ENCODE measurements around the gene CCDC18. TPM values are rescaled to one million over a fixed set of nuclear protein-coding genes. Genes with fewer than 3 reads are reported as not detected.
A peak's percentile ranks its signal among the peaks of the same experiment; 100 is the strongest.

CCDC18 gene
- polyA plus RNA-seq, 3 donors = 2.8 to 5.9 (median 4.4) TPM

- no peaks in the 10 kb centered on the region for H3K9me3 ChIP-seq (replicated peaks in 1 of 2; ENCODE audit: control insufficient read depth in 1 of 2, insufficient read depth in 1 of 2, low read length in 2 of 2)
- H4K20me1 ChIP-seq (ENCODE audit: insufficient read depth, low read length) = no peaks in the 10 kb centered on the region
- no peak overlapping the region for H3K9ac ChIP-seq (ENCODE audit: insufficient read depth, low read length, poor library complexity, severe bottlenecking)
- H3K79me2 ChIP-seq (ENCODE audit: insufficient read depth, low read length) = no peaks in the 10 kb centered on the region
- Mint-ChIP-seq H3K36me3 (peaks cover 27 to 36% of the 10 kb centered on the region in 2 donors), H3K27me3 (ENCODE audit: low read depth in 3 of 3) (no peaks in the 10 kb centered on the region), H3K27ac (no peak overlapping the region), H3K4me3 (no peak overlapping the region), H3K4me1 (no peaks in the 10 kb centered on the region), H3K9me3 (no peaks in the 10 kb centered on the region)
- H3K4me2 ChIP-seq (replicated peaks; ENCODE audit: extremely low read depth, low read length, poor library complexity, severe bottlenecking) = no peak overlapping the region
- WGBS (ENCODE audit: insufficient coverage) = no CpG with 5 or more reads among the region's 2 CpGs
- peaks cover 26 to 42% of the 10 kb centered on the region in 2 donors for H3K36me3 ChIP-seq (replicated peaks in 1 of 2; ENCODE audit: control insufficient read depth in 1 of 2, insufficient read depth in 2 of 2, low read length in 2 of 2)
- no peak for DNase-seq
- H3K27me3 ChIP-seq (ENCODE audit: control insufficient read depth in 2 of 2, insufficient read depth in 2 of 2, low read length in 2 of 2) = no peaks in the 10 kb centered on the region
- H2AFZ ChIP-seq (ENCODE audit: insufficient read depth, low read depth, low read length, poor library complexity, severe bottlenecking) = no peak overlapping the region
- no peak overlapping the region for H3K27ac ChIP-seq (ENCODE audit: low read depth in 1 of 2, low read length in 2 of 2)
- intact Hi-C loops (cut with micrococcal nuclease) = no loop called here
- H3K4me3 ChIP-seq (replicated peaks in 1 of 3; ENCODE audit: low read depth in 2 of 3, low read length in 3 of 3) = no peak overlapping the region
- no peaks in the 10 kb centered on the region for H3K4me1 ChIP-seq (ENCODE audit: control insufficient read depth in 1 of 2, insufficient read depth in 2 of 2, low read length in 2 of 2)
- no peak for TF ChIP-seq CTCF (IDR thresholded peaks at IDR 0.05)
Observed at GRCh38 chr1:93142161-93142560, 38.4 kb upstream of the CCDC18 start.

- no peak overlapping the region for H2AFZ ChIP-seq (ENCODE audit: insufficient read depth, low read depth, low read length, poor library complexity, severe bottlenecking)
- Mint-ChIP-seq H3K4me1 (no peaks in the 10 kb centered on the region), H3K36me3 (peaks cover 26 to 32% of the 10 kb centered on the region in 2 donors), H3K9me3 (no peaks in the 10 kb centered on the region), H3K27me3 (ENCODE audit: low read depth in 3 of 3) (no peaks in the 10 kb centered on the region), H3K27ac (peak overlapping the region in 1 of 7 donors; percentile 21), H3K4me3 (no peak overlapping the region)
- no peaks in the 10 kb centered on the region for H3K9me3 ChIP-seq (replicated peaks in 1 of 2; ENCODE audit: control insufficient read depth in 1 of 2, insufficient read depth in 1 of 2, low read length in 2 of 2)
- no peaks in the 10 kb centered on the region for H3K27me3 ChIP-seq (ENCODE audit: control insufficient read depth in 2 of 2, insufficient read depth in 2 of 2, low read length in 2 of 2)
- H3K4me3 ChIP-seq (replicated peaks in 1 of 3; ENCODE audit: low read depth in 2 of 3, low read length in 3 of 3) = no peak overlapping the region
- peaks cover 19 to 42% of the 10 kb centered on the region in 2 donors for H3K36me3 ChIP-seq (replicated peaks in 1 of 2; ENCODE audit: control insufficient read depth in 1 of 2, insufficient read depth in 2 of 2, low read length in 2 of 2)
- H3K27ac ChIP-seq (ENCODE audit: low read depth in 1 of 2, low read length in 2 of 2) = no peak overlapping the region
- H3K4me2 ChIP-seq (replicated peaks; ENCODE audit: extremely low read depth, low read length, poor library complexity, severe bottlenecking) = no peak overlapping the region
- no peak for DNase-seq
- no peaks in the 10 kb centered on the region for H3K79me2 ChIP-seq (ENCODE audit: insufficient read depth, low read length)
- H3K4me1 ChIP-seq (ENCODE audit: control insufficient read depth in 1 of 2, insufficient read depth in 2 of 2, low read length in 2 of 2) = no peaks in the 10 kb centered on the region
- no peaks in the 10 kb centered on the region for H4K20me1 ChIP-seq (ENCODE audit: insufficient read depth, low read length)
- no peak for TF ChIP-seq CTCF (IDR thresholded peaks at IDR 0.05)
- intact Hi-C loops (cut with micrococcal nuclease) = no loop called here
- 86% methylated on average over 1 of the region's 1 CpG for WGBS (ENCODE audit: insufficient coverage)
- no peak overlapping the region for H3K9ac ChIP-seq (ENCODE audit: insufficient read depth, low read length, poor library complexity, severe bottlenecking)
Observed at GRCh38 chr1:93143136-93143535, 37.4 kb upstream of the CCDC18 start.
